ENCODE measurements around the gene PDLIM1.

The PDLIM1 gene

DNA sequence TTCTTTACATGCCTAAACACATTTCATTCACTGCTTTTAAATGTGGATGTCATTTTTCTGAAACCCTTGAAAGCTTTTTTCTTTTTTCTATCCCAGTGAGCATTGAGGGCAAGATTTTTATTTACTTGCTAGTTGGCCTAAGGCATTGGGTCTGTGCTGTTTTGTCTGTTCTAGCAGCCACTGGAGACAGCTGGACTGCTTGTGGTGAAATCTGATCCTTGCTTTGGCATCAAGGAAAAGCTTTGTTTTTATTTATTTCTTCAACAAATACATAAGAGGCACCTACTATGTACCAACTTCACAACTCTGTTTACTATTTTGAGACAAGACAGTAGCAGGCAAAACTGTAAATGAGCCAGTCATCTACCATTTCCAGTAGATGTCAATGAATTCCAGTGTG is 28.4 kb upstream of the PDLIM1 start:
- in situ Hi-C loops (cut with MboI; ENCODE audit: low pct_unique_long_range_greater_than_20kb, low sequenced_read_pairs, unreplicated experiment), result no loop called here
- no peak for DNase-seq (ENCODE audit: low spot score)
- TF ChIP-seq, protein P1, sequence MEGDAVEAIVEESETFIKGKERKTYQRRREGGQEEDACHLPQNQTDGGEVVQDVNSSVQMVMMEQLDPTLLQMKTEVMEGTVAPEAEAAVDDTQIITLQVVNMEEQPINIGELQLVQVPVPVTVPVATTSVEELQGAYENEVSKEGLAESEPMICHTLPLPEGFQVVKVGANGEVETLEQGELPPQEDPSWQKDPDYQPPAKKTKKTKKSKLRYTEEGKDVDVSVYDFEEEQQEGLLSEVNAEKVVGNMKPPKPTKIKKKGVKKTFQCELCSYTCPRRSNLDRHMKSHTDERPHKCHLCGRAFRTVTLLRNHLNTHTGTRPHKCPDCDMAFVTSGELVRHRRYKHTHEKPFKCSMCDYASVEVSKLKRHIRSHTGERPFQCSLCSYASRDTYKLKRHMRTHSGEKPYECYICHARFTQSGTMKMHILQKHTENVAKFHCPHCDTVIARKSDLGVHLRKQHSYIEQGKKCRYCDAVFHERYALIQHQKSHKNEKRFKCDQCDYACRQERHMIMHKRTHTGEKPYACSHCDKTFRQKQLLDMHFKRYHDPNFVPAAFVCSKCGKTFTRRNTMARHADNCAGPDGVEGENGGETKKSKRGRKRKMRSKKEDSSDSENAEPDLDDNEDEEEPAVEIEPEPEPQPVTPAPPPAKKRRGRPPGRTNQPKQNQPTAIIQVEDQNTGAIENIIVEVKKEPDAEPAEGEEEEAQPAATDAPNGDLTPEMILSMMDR (IDR thresholded peaks at IDR 0.05; ENCODE audit: extremely low read depth, insufficient read depth, missing control alignments), result no peak

DNA sequence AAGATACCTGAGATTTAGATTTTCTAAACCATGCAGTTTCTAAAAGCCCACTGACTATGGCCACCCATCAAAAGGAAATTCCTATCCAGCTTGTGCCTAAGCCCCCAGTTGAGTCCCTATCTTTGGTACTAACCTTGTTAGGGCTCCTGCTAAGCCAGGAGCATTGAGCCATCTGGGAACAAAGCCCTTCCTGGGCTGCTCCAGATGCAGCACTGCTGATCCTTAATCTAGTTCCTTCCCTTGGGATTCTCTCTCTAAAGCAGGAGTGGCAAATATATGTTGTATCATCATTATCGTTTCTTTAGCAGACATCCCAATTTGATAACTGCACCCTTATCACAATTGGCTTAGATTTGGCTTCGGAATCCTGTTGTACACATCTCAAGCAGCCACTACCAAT is 24.7 kb upstream of the PDLIM1 start:
- in situ Hi-C loops (cut with MboI; ENCODE audit: low pct_unique_long_range_greater_than_20kb, low sequenced_read_pairs, unreplicated experiment), result no loop called here
- TF ChIP-seq, protein P1 (IDR thresholded peaks at IDR 0.05; ENCODE audit: extremely low read depth, insufficient read depth, missing control alignments), result no peak
- no peak for DNase-seq (ENCODE audit: low spot score)

DNA sequence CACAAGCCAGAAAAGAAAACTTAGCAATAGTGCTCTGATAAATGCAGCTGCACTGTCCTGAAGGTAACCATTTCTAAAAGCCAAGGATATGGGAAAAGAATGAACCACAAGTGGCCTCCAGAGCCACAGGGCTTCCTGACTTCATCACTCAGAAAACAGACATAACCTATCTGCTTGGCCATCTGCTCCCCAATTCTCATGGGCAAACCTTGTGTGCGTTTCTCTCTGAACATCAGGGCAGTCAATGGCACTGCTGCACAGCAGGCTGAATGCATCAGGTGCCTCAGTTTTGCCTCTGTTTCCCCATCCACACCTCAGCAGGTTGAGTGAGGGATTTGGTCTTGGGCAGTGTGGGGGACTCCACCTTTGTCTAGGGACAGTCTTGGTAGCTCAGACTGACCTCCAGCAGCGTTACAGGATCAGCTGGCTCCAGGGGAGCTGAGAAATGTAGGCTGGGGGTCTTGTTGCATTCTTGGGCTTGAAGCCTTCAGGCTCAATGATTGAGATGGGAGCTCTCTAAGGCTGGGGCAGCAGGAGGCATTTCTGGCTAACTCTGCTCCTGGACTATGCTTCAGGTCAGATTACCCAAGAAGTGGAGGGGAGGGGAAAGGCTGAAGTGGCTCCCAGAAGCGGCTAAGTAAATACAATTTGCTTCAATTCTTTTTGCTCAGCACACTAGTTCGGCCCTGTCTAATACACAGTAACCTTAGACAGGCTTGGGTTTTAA is 23.6 kb upstream of the PDLIM1 start:
- in situ Hi-C loops (cut with MboI; ENCODE audit: low pct_unique_long_range_greater_than_20kb, low sequenced_read_pairs, unreplicated experiment), result no loop called here
- no peak for DNase-seq (ENCODE audit: low spot score)
- TF ChIP-seq, protein P1 (IDR thresholded peaks at IDR 0.05; ENCODE audit: extremely low read depth, insufficient read depth, missing control alignments), result no peak

DNA sequence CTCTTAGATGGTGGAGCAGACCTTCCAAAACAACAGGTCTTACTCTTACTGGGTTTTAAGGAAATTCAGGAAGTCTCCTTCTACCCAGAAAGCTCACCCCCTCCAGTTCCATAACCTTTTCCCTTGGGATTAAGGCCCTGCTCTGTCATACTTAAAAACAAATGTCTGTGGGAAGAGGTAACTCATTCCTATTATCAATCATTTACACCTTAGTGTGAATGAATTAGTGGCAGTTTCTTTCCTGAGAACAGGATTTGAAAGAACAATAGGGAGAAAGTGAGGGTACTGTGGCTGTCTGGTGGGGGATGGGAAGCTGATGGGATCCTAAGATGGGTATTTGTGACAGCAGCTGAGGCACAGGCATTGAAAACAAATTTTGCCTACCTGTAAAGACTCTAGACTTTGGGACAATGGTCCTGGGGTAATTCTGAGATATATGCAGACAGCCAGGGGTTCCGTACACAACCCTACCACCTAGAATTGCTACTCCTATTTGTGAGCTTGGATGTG is 22.2 kb upstream of the PDLIM1 start:
- in situ Hi-C loops (cut with MboI; ENCODE audit: low pct_unique_long_range_greater_than_20kb, low sequenced_read_pairs, unreplicated experiment), result no loop called here
- TF ChIP-seq, protein P1 (IDR thresholded peaks at IDR 0.05; ENCODE audit: extremely low read depth, insufficient read depth, missing control alignments), result no peak
- no peak for DNase-seq (ENCODE audit: low spot score)

DNA sequence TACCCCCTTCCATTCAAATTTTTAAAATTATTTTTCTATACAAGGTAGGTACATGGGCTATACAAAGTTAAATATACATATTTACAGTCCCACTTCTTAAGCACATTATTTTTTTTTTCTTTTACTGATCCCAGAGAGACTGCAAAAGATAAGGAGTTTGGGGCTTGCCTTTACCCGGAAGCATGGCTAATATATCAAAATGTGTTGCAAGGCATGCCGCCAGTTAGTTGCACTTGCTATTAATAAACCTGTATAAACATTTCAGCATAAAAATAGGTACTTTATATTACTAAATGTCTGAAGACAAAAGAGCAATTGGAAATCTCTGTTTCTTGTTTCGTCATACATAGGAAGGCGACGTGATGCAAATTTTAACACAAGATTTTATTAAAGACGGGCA is 21.5 kb upstream of the PDLIM1 start:
- no peak for DNase-seq (ENCODE audit: low spot score)
- TF ChIP-seq, protein P1 (IDR thresholded peaks at IDR 0.05; ENCODE audit: extremely low read depth, insufficient read depth, missing control alignments), result no peak
- in situ Hi-C loops (cut with MboI; ENCODE audit: low pct_unique_long_range_greater_than_20kb, low sequenced_read_pairs, unreplicated experiment), result no loop called here

DNA sequence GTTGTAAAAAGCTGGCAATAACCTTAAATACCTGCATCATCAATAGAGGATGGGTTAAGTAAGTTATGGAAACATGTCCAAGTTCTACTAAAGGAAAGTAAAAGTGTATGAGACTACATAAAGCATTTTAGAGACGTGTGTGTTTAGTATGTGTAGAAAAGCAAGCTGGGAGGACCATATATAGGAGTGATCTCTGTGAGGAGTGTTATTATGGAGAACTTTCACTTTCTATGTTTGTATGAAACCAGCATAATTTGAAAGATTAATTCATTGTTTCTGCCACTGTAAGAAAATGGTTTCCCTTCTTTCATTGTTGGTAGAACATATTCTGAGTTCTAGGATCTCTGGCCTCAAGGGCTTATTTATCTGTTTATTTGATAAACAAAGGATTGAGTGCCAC is 19.2 kb upstream of the PDLIM1 start:
- TF ChIP-seq, protein P1 (IDR thresholded peaks at IDR 0.05; ENCODE audit: extremely low read depth, insufficient read depth, missing control alignments), result no peak
- in situ Hi-C loops (cut with MboI; ENCODE audit: low pct_unique_long_range_greater_than_20kb, low sequenced_read_pairs, unreplicated experiment), result no loop called here
- no peak for DNase-seq (ENCODE audit: low spot score)

Data from GM13977 (cell line).